ENCODE measurements around the gene ALOX15.
"Not testable (repeated sequence)": the region's sequence is repeated elsewhere in the genome, so short reads cannot be mapped to it uniquely, and the experiment has no call there.

Gene ALOX15

DNA sequence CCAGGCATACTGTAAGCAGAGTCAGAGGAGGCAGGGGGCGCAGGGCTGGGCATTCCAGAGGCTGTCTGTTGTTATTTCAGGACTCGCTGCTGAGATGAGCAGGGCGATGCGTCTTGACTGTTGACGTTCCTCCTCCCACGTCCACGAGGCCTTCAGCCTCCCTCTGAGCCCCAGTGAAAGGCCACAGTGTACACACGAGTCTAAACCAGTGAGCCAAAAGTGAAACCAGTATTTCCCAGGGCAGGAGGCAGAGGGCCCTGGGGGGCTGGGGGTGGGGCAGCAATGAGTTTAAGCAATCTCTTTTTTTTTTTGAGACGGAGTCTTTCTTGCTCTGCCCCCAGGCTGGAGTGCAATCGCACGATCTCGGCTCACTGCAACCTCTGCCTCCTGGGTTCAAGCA is 35.7 kb downstream of the ALOX15 start:
- no peak overlapping the region for H3K27ac ChIP-seq (ENCODE audit: low read length)
- no peak overlapping the region for H3K4me3 ChIP-seq (ENCODE audit: low read length)
- H3K36me3 ChIP-seq (ENCODE audit: control insufficient read depth, insufficient read depth, low read length) = no peaks in the 10 kb centered on the region
- no peaks in the 10 kb centered on the region for H3K4me1 ChIP-seq (ENCODE audit: control insufficient read depth, insufficient read depth, low read length)
- DNase-seq (ENCODE audit: low read depth, low spot score) = no peak
- no peaks in the 10 kb centered on the region for H3K27me3 ChIP-seq (ENCODE audit: control insufficient read depth, insufficient read depth, low read length)
- WGBS (ENCODE audit: insufficient coverage, insufficient read length) = no CpG with 5 or more reads among the region's 12 CpGs
- H3K9me3 ChIP-seq (ENCODE audit: control insufficient read depth, insufficient read depth, low read length) = no peaks in the 10 kb centered on the region

DNA sequence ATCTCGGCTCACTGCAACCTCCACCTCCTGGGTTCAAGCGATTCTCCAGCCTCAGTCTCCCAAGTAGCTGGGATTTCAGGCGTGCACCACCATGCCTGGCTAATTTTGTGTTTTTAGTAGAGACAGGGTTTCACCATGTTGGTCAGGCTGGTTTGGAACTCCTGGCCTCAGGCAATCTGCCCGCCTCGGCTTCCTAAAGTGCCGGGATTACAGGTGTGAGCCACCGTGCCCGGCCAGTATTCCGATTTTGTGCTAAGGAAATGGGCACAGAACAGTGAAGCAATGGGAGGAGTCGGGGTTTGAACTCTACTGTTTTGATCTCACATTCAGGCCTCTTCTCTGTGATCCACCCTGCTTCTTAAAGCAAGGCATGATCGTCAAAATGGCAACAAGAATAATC is 36.7 kb downstream of the ALOX15 start:
- not testable (repeated sequence) for H3K27me3 ChIP-seq (ENCODE audit: control insufficient read depth, insufficient read depth, low read length); H3K4me1 ChIP-seq (ENCODE audit: control insufficient read depth, insufficient read depth, low read length); H3K27ac ChIP-seq (ENCODE audit: low read length); H3K4me3 ChIP-seq (ENCODE audit: low read length); H3K9me3 ChIP-seq (ENCODE audit: control insufficient read depth, insufficient read depth, low read length); DNase-seq (ENCODE audit: low read depth, low spot score); H3K36me3 ChIP-seq (ENCODE audit: control insufficient read depth, insufficient read depth, low read length)
- no CpG with 5 or more reads among the region's 11 CpGs for WGBS (ENCODE audit: insufficient coverage, insufficient read length)

DNA sequence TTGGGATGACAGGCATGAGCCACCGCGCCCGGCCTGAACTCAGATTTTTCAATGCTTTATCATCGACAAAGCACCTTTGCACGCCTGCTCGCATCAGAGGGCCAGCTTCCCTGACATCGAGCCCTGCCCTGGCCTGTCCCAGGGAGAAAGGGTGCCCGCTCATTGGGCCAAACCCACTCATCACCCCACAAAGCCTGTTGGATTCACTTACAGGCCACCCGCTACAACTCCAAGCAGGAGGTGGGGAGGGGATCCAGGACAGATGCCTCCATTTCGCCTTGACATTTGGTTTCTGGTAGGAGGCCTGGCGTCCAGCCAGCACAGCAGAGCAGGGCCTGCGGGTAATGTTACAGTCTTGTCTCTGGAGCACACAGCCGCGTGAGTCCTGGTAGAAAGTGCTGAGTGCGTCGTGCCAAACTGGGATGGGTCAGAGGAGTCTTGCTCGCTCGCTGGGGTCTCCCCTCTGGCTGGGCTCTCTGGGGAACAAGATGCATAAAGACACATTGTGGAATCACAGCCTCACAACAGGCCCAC is 37.3 kb downstream of the ALOX15 start:
- no CpG with 5 or more reads among the region's 18 CpGs for WGBS (ENCODE audit: insufficient coverage, insufficient read length)
- DNase-seq (ENCODE audit: low read depth, low spot score) = no peak
- no peaks in the 10 kb centered on the region for H3K27me3 ChIP-seq (ENCODE audit: control insufficient read depth, insufficient read depth, low read length)

DNA sequence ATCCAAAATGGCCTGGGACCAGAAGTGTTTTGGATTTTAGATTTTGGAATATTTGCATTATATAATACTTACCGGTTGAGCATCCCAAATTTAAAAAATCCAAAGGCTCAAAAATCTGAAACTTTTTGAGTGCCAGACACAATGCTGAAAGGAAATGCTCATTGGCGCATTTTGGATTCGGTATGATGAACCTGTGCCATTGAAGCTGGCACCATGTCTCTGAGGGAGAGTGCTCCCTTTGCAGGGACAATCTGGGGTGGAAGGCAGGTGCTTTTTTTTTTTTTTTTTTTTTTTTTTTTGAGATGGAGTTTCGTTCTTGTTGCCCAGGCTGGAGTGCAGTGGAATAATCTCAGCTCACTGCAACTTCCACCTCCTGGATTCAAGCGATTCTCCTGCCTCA is 39.4 kb downstream of the ALOX15 start:
- DNase-seq (ENCODE audit: low read depth, low spot score) = no peak
- Histone ChIP-seq H3K36me3 (ENCODE audit: control insufficient read depth, insufficient read depth, low read length) (no peaks in the 10 kb centered on the region), H3K4me3 (ENCODE audit: low read length) (no peak overlapping the region), H3K4me1 (ENCODE audit: control insufficient read depth, insufficient read depth, low read length) (peaks cover 16% of the 10 kb centered on the region), H3K27ac (ENCODE audit: low read length) (no peak overlapping the region), H3K27me3 (ENCODE audit: control insufficient read depth, insufficient read depth, low read length) (no peaks in the 10 kb centered on the region), H3K9me3 (ENCODE audit: control insufficient read depth, insufficient read depth, low read length) (no peaks in the 10 kb centered on the region)
- no CpG with 5 or more reads among the region's 5 CpGs for WGBS (ENCODE audit: insufficient coverage, insufficient read length)

More for the DNA sequence above, 37.3 kb downstream of the ALOX15 start:
- no peak overlapping the region for H3K27ac ChIP-seq (ENCODE audit: low read length)
- H3K9me3 ChIP-seq (ENCODE audit: control insufficient read depth, insufficient read depth, low read length) = no peaks in the 10 kb centered on the region
- no peaks in the 10 kb centered on the region for H3K36me3 ChIP-seq (ENCODE audit: control insufficient read depth, insufficient read depth, low read length)
- no peak overlapping the region for H3K4me3 ChIP-seq (ENCODE audit: low read length)
- peaks cover 13% of the 10 kb centered on the region for H3K4me1 ChIP-seq (ENCODE audit: control insufficient read depth, insufficient read depth, low read length)

- WGBS (ENCODE audit: insufficient coverage, insufficient read length) = no CpG with 5 or more reads among the region's 4 CpGs
- H3K4me1 ChIP-seq (ENCODE audit: control insufficient read depth, insufficient read depth, low read length) = peaks cover 16% of the 10 kb centered on the region
- H3K27ac ChIP-seq (ENCODE audit: low read length) = no peak overlapping the region
- H3K36me3 ChIP-seq (ENCODE audit: control insufficient read depth, insufficient read depth, low read length) = no peaks in the 10 kb centered on the region
- H3K9me3 ChIP-seq (ENCODE audit: control insufficient read depth, insufficient read depth, low read length) = no peaks in the 10 kb centered on the region
- H3K27me3 ChIP-seq (ENCODE audit: control insufficient read depth, insufficient read depth, low read length) = no peaks in the 10 kb centered on the region
- no peak overlapping the region for H3K4me3 ChIP-seq (ENCODE audit: low read length)
- DNase-seq (ENCODE audit: low read depth, low spot score) = no peak
Measured at GRCh38 chr17:4601326-4601725, 40.2 kb downstream of the ALOX15 start.

GRCh38 chr17:4600563-4600962 is 40.9 kb downstream of the ALOX15 start:
- H3K9me3 ChIP-seq (ENCODE audit: control insufficient read depth, insufficient read depth, low read length) = no peaks in the 10 kb centered on the region
- peaks cover 16% of the 10 kb centered on the region for H3K4me1 ChIP-seq (ENCODE audit: control insufficient read depth, insufficient read depth, low read length)
- WGBS (ENCODE audit: insufficient coverage, insufficient read length) = no CpG with 5 or more reads among the region's 13 CpGs
- H3K27ac ChIP-seq (ENCODE audit: low read length) = no peak overlapping the region
- no peaks in the 10 kb centered on the region for H3K36me3 ChIP-seq (ENCODE audit: control insufficient read depth, insufficient read depth, low read length)
- H3K4me3 ChIP-seq (ENCODE audit: low read length) = no peak overlapping the region
- DNase-seq (ENCODE audit: low read depth, low spot score) = no peak
- no peaks in the 10 kb centered on the region for H3K27me3 ChIP-seq (ENCODE audit: control insufficient read depth, insufficient read depth, low read length)

DNA sequence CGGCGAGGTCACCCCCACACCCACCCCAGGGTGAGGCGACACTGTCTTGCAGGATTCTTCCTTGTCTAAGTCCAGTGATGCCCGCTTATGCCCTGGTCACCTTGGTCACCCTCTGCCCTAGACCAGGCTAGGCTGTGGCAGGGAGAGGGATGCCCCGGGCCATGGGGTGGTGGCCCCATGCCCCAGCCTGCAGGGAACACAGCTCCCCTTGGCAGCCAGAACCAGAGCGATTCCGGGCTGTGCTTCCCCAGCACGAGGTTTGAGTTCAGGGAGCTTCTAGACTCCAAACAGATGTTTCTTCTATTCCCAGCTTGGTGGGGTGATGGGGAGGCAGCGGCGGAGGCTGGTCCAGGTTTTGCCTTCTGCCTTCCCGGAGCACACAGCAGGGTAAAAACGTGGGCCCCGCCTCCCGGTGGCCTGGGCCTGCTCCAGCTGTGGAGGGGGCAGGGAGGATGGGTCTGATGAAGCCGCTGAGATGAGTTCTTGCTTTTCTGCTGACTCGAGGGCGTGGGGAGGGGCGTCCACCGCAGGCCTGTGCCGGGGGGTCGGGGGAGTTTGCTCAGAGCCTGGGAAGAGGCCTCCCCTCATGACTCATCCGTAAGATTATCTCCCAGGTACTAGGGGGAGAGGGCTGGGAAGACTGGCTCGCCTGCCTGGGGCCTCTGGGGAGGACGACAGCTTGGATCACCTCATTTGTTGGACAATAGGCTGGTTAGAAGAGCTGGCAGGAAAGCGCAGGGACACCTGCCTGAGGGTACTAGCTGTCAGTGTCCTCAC is 41.8 kb downstream of the ALOX15 start:
- H3K27ac ChIP-seq (ENCODE audit: low read length) = no peak overlapping the region
- no peaks in the 10 kb centered on the region for H3K36me3 ChIP-seq (ENCODE audit: control insufficient read depth, insufficient read depth, low read length)
- DNase-seq (ENCODE audit: low read depth, low spot score) = no peak
- no peaks in the 10 kb centered on the region for H3K27me3 ChIP-seq (ENCODE audit: control insufficient read depth, insufficient read depth, low read length)
- no peak overlapping the region for H3K4me3 ChIP-seq (ENCODE audit: low read length)
- no peaks in the 10 kb centered on the region for H3K9me3 ChIP-seq (ENCODE audit: control insufficient read depth, insufficient read depth, low read length)
- H3K4me1 ChIP-seq (ENCODE audit: control insufficient read depth, insufficient read depth, low read length) = peaks cover 22% of the 10 kb centered on the region
- no CpG with 5 or more reads among the region's 25 CpGs for WGBS (ENCODE audit: insufficient coverage, insufficient read length)

DNA sequence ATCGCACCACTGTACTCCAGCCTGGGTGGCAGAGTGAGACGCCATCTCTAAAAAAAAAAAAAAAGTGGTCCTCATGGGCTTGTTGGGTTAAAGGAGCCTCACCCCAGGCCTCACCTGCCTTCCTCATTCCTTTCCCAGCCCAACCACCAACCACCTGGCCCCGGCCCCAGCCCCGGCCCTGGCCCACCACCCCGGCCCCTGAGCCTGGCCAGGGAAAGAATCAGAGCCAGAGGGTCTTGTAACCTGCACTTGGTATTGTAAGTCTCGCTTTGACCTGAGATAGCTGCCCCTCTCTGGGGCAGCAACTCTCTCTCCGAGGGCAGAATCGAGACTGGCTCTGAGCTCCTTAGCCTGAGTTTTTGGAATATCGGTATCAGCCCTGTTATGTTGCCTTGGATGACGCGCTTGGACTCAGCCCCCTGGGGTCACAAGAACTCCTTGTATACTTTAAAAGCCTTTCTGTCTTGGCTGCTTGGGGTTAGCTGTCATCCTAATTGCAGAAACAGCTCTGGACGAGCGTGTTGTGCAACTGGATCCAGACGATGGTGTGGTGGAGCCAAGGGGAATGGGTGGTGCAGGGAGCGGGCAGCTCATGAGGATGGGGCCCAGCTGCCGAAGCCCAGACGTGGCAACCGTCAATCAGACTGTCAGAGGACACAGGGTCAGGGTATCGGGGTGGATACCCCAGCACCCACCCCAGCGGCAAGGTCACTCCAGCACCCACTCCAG is 42.5 kb downstream of the ALOX15 start:
- H3K4me1 ChIP-seq (ENCODE audit: control insufficient read depth, insufficient read depth, low read length) = peaks cover 23% of the 10 kb centered on the region
- no peaks in the 10 kb centered on the region for H3K27me3 ChIP-seq (ENCODE audit: control insufficient read depth, insufficient read depth, low read length)
- no CpG with 5 or more reads among the region's 20 CpGs for WGBS (ENCODE audit: insufficient coverage, insufficient read length)
- H3K4me3 ChIP-seq (ENCODE audit: low read length) = no peak overlapping the region
- H3K9me3 ChIP-seq (ENCODE audit: control insufficient read depth, insufficient read depth, low read length) = no peaks in the 10 kb centered on the region
- H3K36me3 ChIP-seq (ENCODE audit: control insufficient read depth, insufficient read depth, low read length) = no peaks in the 10 kb centered on the region
- no peak for DNase-seq (ENCODE audit: low read depth, low spot score)
- no peak overlapping the region for H3K27ac ChIP-seq (ENCODE audit: low read length)

DNA sequence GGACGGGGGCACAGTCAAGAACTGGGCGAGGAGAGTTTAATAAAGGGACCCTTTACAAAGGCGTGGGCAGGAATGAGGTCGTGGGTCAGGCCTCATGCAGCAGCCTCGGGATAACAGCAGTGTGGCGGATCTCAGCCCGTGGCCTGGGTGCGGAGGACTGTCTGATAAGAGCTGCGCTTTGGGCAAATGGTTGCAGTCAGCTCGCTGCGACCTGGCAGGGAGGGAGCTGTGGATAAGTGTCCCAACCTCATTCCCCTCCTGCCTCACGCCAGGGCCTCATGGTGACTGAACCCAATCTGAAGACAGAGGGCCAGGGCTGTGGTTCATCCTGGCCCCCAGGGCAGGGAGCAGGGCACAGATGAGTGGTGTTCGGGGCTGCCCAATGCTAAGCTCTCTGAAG is 43.5 kb downstream of the ALOX15 start:
- Histone ChIP-seq H3K27ac (ENCODE audit: low read length) (no peak overlapping the region), H3K27me3 (ENCODE audit: control insufficient read depth, insufficient read depth, low read length) (no peaks in the 10 kb centered on the region), H3K4me1 (ENCODE audit: control insufficient read depth, insufficient read depth, low read length) (peaks cover 23% of the 10 kb centered on the region), H3K9me3 (ENCODE audit: control insufficient read depth, insufficient read depth, low read length) (no peaks in the 10 kb centered on the region), H3K36me3 (ENCODE audit: control insufficient read depth, insufficient read depth, low read length) (no peaks in the 10 kb centered on the region), H3K4me3 (ENCODE audit: low read length) (no peak overlapping the region)
- no CpG with 5 or more reads among the region's 13 CpGs for WGBS (ENCODE audit: insufficient coverage, insufficient read length)
- no peak for DNase-seq (ENCODE audit: low read depth, low spot score)

GRCh38 chr17:4596636-4597380 is 44.7 kb downstream of the ALOX15 start:
- no peaks in the 10 kb centered on the region for H3K27me3 ChIP-seq (ENCODE audit: control insufficient read depth, insufficient read depth, low read length)
- H3K4me3 ChIP-seq (ENCODE audit: low read length) = no peak overlapping the region
- no peaks in the 10 kb centered on the region for H3K36me3 ChIP-seq (ENCODE audit: control insufficient read depth, insufficient read depth, low read length)
- H3K27ac ChIP-seq (ENCODE audit: low read length) = no peak overlapping the region
- H3K9me3 ChIP-seq (ENCODE audit: control insufficient read depth, insufficient read depth, low read length) = no peaks in the 10 kb centered on the region
- whole genome bisulfite sequencing (ENCODE audit: insufficient coverage, insufficient read length) = no CpG with 5 or more reads among the region's 36 CpGs
- no peak for DNase-seq (ENCODE audit: low read depth, low spot score)
- peaks cover 23% of the 10 kb centered on the region for H3K4me1 ChIP-seq (ENCODE audit: control insufficient read depth, insufficient read depth, low read length)
